ENCODE results near the gene ENPP3. TPM values are rescaled to one million over a fixed set of nuclear protein-coding genes. Genes with fewer than 3 reads are reported as not detected.

Gene ENPP3
- polyA plus RNA-seq, 1 of the 3 experiments (the other 2 are of a cell fraction) = not detected

GRCh38 chr6:131724114-131724513 lies 87.0 kb downstream of the ENPP3 start:
- H3K9ac ChIP-seq = no peak overlapping the region
- no peaks in the 10 kb centered on the region; the same call in 1 of the 2 replicates for H3K27me3 ChIP-seq (ENCODE audit: insufficient read depth)
- no peak overlapping the region for H3K4me3 ChIP-seq (ENCODE audit: low read depth in 2 of 2, low read length in 1 of 2)
- H3K36me3 ChIP-seq (replicated peaks in 1 of 2; ENCODE audit: control insufficient read depth in 1 of 2, insufficient read depth in 2 of 2, low read length in 1 of 2) = no peaks in the 10 kb centered on the region
- TF ChIP-seq TCF12 (IDR thresholded peaks at IDR 0.05) (no peak), RFX5 (IDR thresholded peaks at IDR 0.05; ENCODE audit: low read length) (no peak), USF1 (IDR thresholded peaks at IDR 0.05; ENCODE audit: borderline replicate concordance, low read depth) (no peak), IRF3 (IDR thresholded peaks at IDR 0.05; ENCODE audit: low read depth, low read length) (no peak), RAD21 (IDR thresholded peaks at IDR 0.05; ENCODE audit: low read length) (no peak), POLR2AphosphoS5 (IDR thresholded peaks at IDR 0.05; ENCODE audit: low read depth, low read length) (no peak), NRF1 (IDR thresholded peaks at IDR 0.05; ENCODE audit: low read depth, low read length) (no peak)
- no peaks in the 10 kb centered on the region for H3K4me1 ChIP-seq (ENCODE audit: control insufficient read depth in 1 of 2, insufficient read depth in 2 of 2, low read depth in 1 of 2, low read length in 1 of 2)
- no peaks in the 10 kb centered on the region for H3K9me2 ChIP-seq
- CTCF ChIA-PET = no interaction called here
- no peak for DNase-seq
- no peak overlapping the region for H2AFZ ChIP-seq (ENCODE audit: low read depth)
- POLR2A ChIA-PET = no interaction called here
- H4K20me1 ChIP-seq (ENCODE audit: insufficient read depth) = no peaks in the 10 kb centered on the region
- no peaks in the 10 kb centered on the region for H3F3A ChIP-seq (replicated peaks; ENCODE audit: insufficient read depth)
- no peak overlapping the region for H3K27ac ChIP-seq (ENCODE audit: low read depth in 2 of 2, low read length in 1 of 2)
- 0% methylated on average over 2 of the region's 2 CpGs for WGBS (ENCODE audit: low lambda C conversion rate)
- H3K9me3 ChIP-seq = no peaks in the 10 kb centered on the region
- no peak overlapping the region for H3K4me2 ChIP-seq
- no peaks in the 10 kb centered on the region for H3K79me2 ChIP-seq (ENCODE audit: insufficient read depth)

- no peak overlapping the region for H3K4me2 ChIP-seq
- H4K20me1 ChIP-seq (ENCODE audit: insufficient read depth) = no peaks in the 10 kb centered on the region
- no peaks in the 10 kb centered on the region for H3K4me1 ChIP-seq (ENCODE audit: control insufficient read depth in 1 of 2, insufficient read depth in 2 of 2, low read depth in 1 of 2, low read length in 1 of 2)
- H3K9ac ChIP-seq = no peak overlapping the region
- CTCF ChIA-PET = no interaction called here
- H3K27me3 ChIP-seq (ENCODE audit: insufficient read depth) = no peaks in the 10 kb centered on the region; the same call in 1 of the 2 replicates
- H3K36me3 ChIP-seq (replicated peaks in 1 of 2; ENCODE audit: control insufficient read depth in 1 of 2, insufficient read depth in 2 of 2, low read length in 1 of 2) = no peaks in the 10 kb centered on the region
- H3K9me3 ChIP-seq = no peaks in the 10 kb centered on the region
- H3F3A ChIP-seq (replicated peaks; ENCODE audit: insufficient read depth) = no peaks in the 10 kb centered on the region
- POLR2A ChIA-PET = no interaction called here
- H3K27ac ChIP-seq (ENCODE audit: low read depth in 2 of 2, low read length in 1 of 2) = no peak overlapping the region
- H3K9me2 ChIP-seq = no peaks in the 10 kb centered on the region
- 8% methylated on average over 5 of the region's 5 CpGs for WGBS (ENCODE audit: low lambda C conversion rate)
- TF ChIP-seq REST (IDR thresholded peaks at IDR 0.05; ENCODE audit: low read depth, low read length) (no peak), TCF12 (IDR thresholded peaks at IDR 0.05) (no peak), RFX5 (IDR thresholded peaks at IDR 0.05; ENCODE audit: low read length) (no peak), JUND (IDR thresholded peaks at IDR 0.05) (no peak), EZH2phosphoT487 (IDR thresholded peaks at IDR 0.05; ENCODE audit: borderline replicate concordance, low read depth) (no peak), FOXJ3 (CRISPR knock-in tag; IDR thresholded peaks at IDR 0.05) (no peak), PBX3 (IDR thresholded peaks at IDR 0.05) (no peak), MEF2A (IDR thresholded peaks at IDR 0.05; ENCODE audit: borderline replicate concordance, low read depth) (no peak), NFIC (IDR thresholded peaks at IDR 0.05; ENCODE audit: borderline replicate concordance) (no peak)
- DNase-seq = no peak
- no peaks in the 10 kb centered on the region for H3K79me2 ChIP-seq (ENCODE audit: insufficient read depth)
- no peak overlapping the region for H3K4me3 ChIP-seq (ENCODE audit: low read depth in 2 of 2, low read length in 1 of 2)
- H2AFZ ChIP-seq (ENCODE audit: low read depth) = no peak overlapping the region
These were observed 90.4 kb downstream of the ENPP3 start for GRCh38 chr6:131727467-131727866.
